K562 (cell line): Measurements from ENCODE around the gene THYN1. TPM values are rescaled to one million over a fixed set of nuclear protein-coding genes. Genes with fewer than 3 reads are reported as not detected.

ENCODE experiments used
- BDP1 ChIP-seq: IDR thresholded peaks from 3 replicates; pipeline ENCODE4 v1.6.1; 2011; ENCODE audit not compliant: insufficient read length, insufficient read depth
- CTCFL ChIP-seq: IDR thresholded peaks from 2 replicates; pipeline ENCODE4 v1.6.1; 2011; ENCODE audit warnings: borderline replicate concordance, low read depth, mild to moderate bottlenecking, moderate library complexity, low read length; ENCODE audit not compliant: insufficient read depth, poor library complexity, severe bottlenecking
- POLR2AphosphoS5 ChIP-seq: IDR thresholded peaks from 2 replicates; pipeline ENCODE4 v1.6.1; 2011; ENCODE audit warnings: mild to moderate bottlenecking, low read depth, low read length, moderate library complexity; ENCODE audit not compliant: control insufficient read depth, insufficient read depth
- THRAP3 ChIP-seq: fragments of 450-650 bp; IDR thresholded peaks from 2 replicates; pipeline ENCODE4 v1.6.1; 2016; ENCODE audit warnings: mild to moderate bottlenecking, inconsistent platforms, borderline replicate concordance
- ZBTB11 ChIP-seq, 3 experiments: fragments of 200-800 bp in 1 of 3; fragments of 250-450 bp in 1 of 3; fragments of 450-650 bp in 1 of 3; sonication (Bioruptor Pico) in 1 of 3; sonication (Bioruptor generic) in 1 of 3; formaldehyde crosslinking in 1 of 3; IDR thresholded peaks; 2 replicates each; pipeline versions ENCODE4 v1.6.1 to v1.8.0; 2016 to 2022; ENCODE audit warnings: mild to moderate bottlenecking in 2 of 3, missing genetic modification characterization in 2 of 3, missing compliant biosample characterization in 1 of 3, moderate library complexity in 1 of 3
- ZNF165 ChIP-seq: fragments of 250-450 bp; sonication (Bioruptor Pico); IDR thresholded peaks from 2 replicates; pipeline ENCODE4 v1.4.0; 2020; ENCODE audit warnings: borderline replicate concordance
- ZNF224 ChIP-seq: sonication (generic); formaldehyde crosslinking; IDR thresholded peaks from 2 replicates; pipeline ENCODE4 v1.8.0; 2022; ENCODE audit warnings: mild to moderate bottlenecking, missing genetic modification reagents
- polyA plus RNA-seq, 8 experiments: library from polyadenylated mRNA; depleted of rRNA in 4 of 8; stranded (reverse) in 5 of 8; unstranded in 3 of 8; fragments of >200 nt; fragmentation: Nextera tagmentation in 2 of 8; fragmentation: Illumina TruSeq in 1 of 8; extraction: Ambion mirVana in 2 of 8; extraction: Trizol in 1 of 8; gene quantifications; 2 replicates each; pipeline versions ENCODE4 v1.2.1 to v1.2.3, GENCODE V29; 2011 to 2014; ENCODE audit warnings: inconsistent platforms in 1 of 8, missing spikeins in 1 of 8
- total RNA-seq, 7 experiments: library from RNA; depleted of rRNA in 6 of 7; stranded (reverse); fragments of >200 nt in 6 of 7; fragmentation: Illumina TruSeq in 2 of 7; extraction: Trizol in 2 of 7; gene quantifications; 2 replicates each; pipeline versions ENCODE4 v1.2.1 to v1.2.3, GENCODE V29; 2011 to 2021; ENCODE audit warnings: low replicate concordance in 1 of 7

THYN1 gene
- total and polyA plus RNA-seq, 9 of the 15 experiments (the other 6 are each of a cell fraction or from before 2014, with no cell fraction given): 54.9 to 279 (median 104) TPM

- TF ChIP-seq POLR2AphosphoS5 (no peak), ZBTB11 (CRISPR knock-in tag; IDR thresholded peaks at IDR 0.05) (no peak), ZNF224 (CRISPR knock-in tag) (no peak), CTCFL (no peak), BDP1 (no peak), THRAP3 (no peak), ZNF165 (CRISPR knock-in tag) (no peak)
Measured at GRCh38 chr11:134235399-134235798, 17.8 kb downstream of the THYN1 start (continued).
